Measurements from ENCODE around the gene HBG2. TPM values are rescaled to one million over a fixed set of nuclear protein-coding genes. Genes with fewer than 3 reads are reported as not detected.

The HBG2 gene
- total and polyA plus RNA-seq, 2 of the 4 experiments (the other 2 are of a cell fraction): 0.54 TPM; not detected in 1

DNA sequence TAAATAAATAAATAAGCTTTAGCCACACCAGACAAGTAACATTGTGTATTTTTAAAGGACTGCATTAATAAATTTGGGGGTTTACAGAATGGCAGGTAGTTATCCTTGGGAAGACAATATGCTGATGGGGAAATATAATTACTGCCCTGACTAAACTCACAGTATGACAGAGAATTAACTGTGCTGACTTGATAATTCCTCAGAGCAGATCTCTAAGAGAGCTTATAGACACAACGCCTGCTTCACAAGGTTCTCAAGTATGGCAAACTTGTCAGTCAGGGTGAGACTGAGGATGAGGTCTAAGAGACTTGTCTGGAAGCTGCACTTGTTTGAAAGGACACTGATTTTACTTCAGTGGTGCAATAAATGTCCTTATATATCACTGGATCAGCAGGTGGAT is 43.9 kb upstream of the HBG2 start:
- H3K79me1 ChIP-seq (ENCODE audit: low read depth in 1 of 2, low read length in 2 of 2): no peaks in the 10 kb centered on the region
- H3K14ac ChIP-seq (replicated peaks; ENCODE audit: low read depth, low read length): peak overlapping the region; percentile 8; the same call in 1 of the 2 replicates
- ChIA-PET CTCF (interaction anchor here (0.6 kb wide), 1 partner anchor 67 kb away, joined by 3 read pairs; no protein-coding TSS in a partner anchor), POLR2A (ENCODE audit: unreplicated experiment) (no interaction called here)
- peak overlapping the region; percentile 50; the same call in 1 of the 2 replicates for H3K9ac ChIP-seq (ENCODE audit: low read depth, low read length)
- H3K4me1 ChIP-seq (ENCODE audit: control insufficient read depth, insufficient read depth, low read length): peaks cover 7% of the 10 kb centered on the region; the same call in 1 of the 2 replicates
- H4K5ac ChIP-seq (ENCODE audit: low read depth, low read length): peak overlapping the region; percentile 98; the same call in 1 of the 2 replicates
- H3K4ac ChIP-seq (ENCODE audit: low read depth, low read length): peak overlapping the region; percentile 66
- ATAC-seq (ENCODE audit: low read depth) (no peak), DNase-seq (no peak)
- H2BK15ac ChIP-seq (ENCODE audit: low read depth, low read length): peak overlapping the region; percentile 67; the same call in 1 of the 3 replicates
- no peak overlapping the region for H2AFZ ChIP-seq (replicated peaks; ENCODE audit: low read length, poor library complexity)
- no peak overlapping the region; the same call in 1 of the 2 replicates for H3K56ac ChIP-seq (ENCODE audit: extremely low read depth, insufficient read depth, low read length)
- H3K27me3 ChIP-seq (ENCODE audit: control insufficient read depth, insufficient read depth, low read length): no peaks in the 10 kb centered on the region
- H3K9me1 ChIP-seq (ENCODE audit: insufficient read depth, low read length): no peaks in the 10 kb centered on the region; the same call in 1 of the 2 replicates
- peak overlapping the region; percentile 86 for H2BK120ac ChIP-seq (ENCODE audit: low read depth, low read length)
- no TSS peak for BruUV-seq (replicated peaks)
- 0 out of 2 replicates have a peak overlapping the region, but pooled peaks have one; percentile 36 for H2AK5ac ChIP-seq (ENCODE audit: low read depth, low read length)
- peak overlapping the region; percentile 89 for H2BK5ac ChIP-seq (ENCODE audit: low read depth, low read length, poor library complexity, severe bottlenecking)
- in situ Hi-C loops (cut with MboI; ENCODE audit: low sequenced_read_pairs) (no loop called here), dilution Hi-C loops (cut with HindIII; ENCODE audit: low sequenced_read_pairs, unreplicated experiment) (no loop called here), intact Hi-C loops (cut with micrococcal nuclease) (no loop called here)
- H3K27ac ChIP-seq (ENCODE audit: insufficient read depth, low read length): peak overlapping the region; percentile 41; the same call in 1 of the 2 replicates
- H3K36me3 ChIP-seq (ENCODE audit: control insufficient read depth, insufficient read depth, low read length): no peaks in the 10 kb centered on the region
- WGBS, 2 experiments (ENCODE audit: extremely low coverage in 2 of 2, insufficient read length in 1 of 2): no CpG with 5 or more reads among the region's 1 CpG
- H4K8ac ChIP-seq (ENCODE audit: low read depth in 2 of 2, low read length in 2 of 2): peak overlapping the region; percentile 46 to 86; a peak in 3 of 4 replicates
- no peak for TF ChIP-seq RCOR1 (IDR thresholded peaks at IDR 0.05; ENCODE audit: insufficient replicate concordance, low read length)
- no peak for TF ChIP-seq SMC3 (IDR thresholded peaks at IDR 0.05; ENCODE audit: low read depth, low read length)
- TF ChIP-seq NFE2L2 (IDR thresholded peaks at IDR 0.05; ENCODE audit: low read depth, low read length): no peak
- no peak for TF ChIP-seq RFX5 (IDR thresholded peaks at IDR 0.05; ENCODE audit: low read depth, low read length)
- TF ChIP-seq CEBPB (IDR thresholded peaks at IDR 0.05; ENCODE audit: low read depth, low read length): no peak
- TF ChIP-seq CHD1 (IDR thresholded peaks at IDR 0.05; ENCODE audit: low read depth, low read length): no peak
- no peaks in the 10 kb centered on the region for H3K9me3 ChIP-seq (ENCODE audit: control insufficient read depth, insufficient read depth, low read length)
- H4K20me1 ChIP-seq (ENCODE audit: insufficient read depth, low read length): no peaks in the 10 kb centered on the region
- no peak overlapping the region for H3K4me3 ChIP-seq (ENCODE audit: insufficient read depth, low read depth, low read length)
- H3K18ac ChIP-seq (ENCODE audit: low read depth, low read length): peak overlapping the region; percentile 96; the same call in 1 of the 2 replicates
- peak overlapping the region; percentile 82 for H2BK20ac ChIP-seq (ENCODE audit: low read depth, low read length)
- H3K23ac ChIP-seq (ENCODE audit: low read depth, low read length): 0 out of 2 replicates have a peak overlapping the region, but pooled peaks have one; percentile 21
- H2AK9ac ChIP-seq (replicated peaks; ENCODE audit: low read depth, low read length, poor library complexity): no peak overlapping the region
- H4K91ac ChIP-seq (ENCODE audit: insufficient read depth, low read depth, low read length): peak overlapping the region; percentile 87
- no peak overlapping the region for H3K4me2 ChIP-seq (ENCODE audit: low read depth, low read length)

Measured in IMR-90 (cell line).